ENCODE measurements around the gene KLHL29.
A peak's percentile ranks its signal among the peaks of the same experiment; 100 is the strongest.

The KLHL29 gene

GRCh38 chr2:23745068-23745725, 360.2 kb downstream of the KLHL29 start:
- peaks cover 4 to 42% (median 13%) of the 10 kb centered on the region in 11 experiments; a peak in 16 of 22 replicates for H3K36me3 ChIP-seq
- no peak overlapping the region for H3K27ac ChIP-seq
- peaks cover 0 to 12% (median 0%) of the 10 kb centered on the region in 11 experiments; a peak in 9 of 22 replicates for H3K9me3 ChIP-seq (replicated peaks in 1 of 11)
- H4K20me1 ChIP-seq = no peaks in the 10 kb centered on the region
- H3K4me3 ChIP-seq = no peak overlapping the region
- H3K9ac ChIP-seq = no peak overlapping the region
- H3K4me2 ChIP-seq = 0 out of 22 replicates have a peak overlapping the region, but pooled peaks of 1 of the 11 experiments have one; percentile 2
- no peaks in the 10 kb centered on the region for H3K27me3 ChIP-seq
- TF ChIP-seq Cebpa-rat (IDR thresholded peaks at IDR 0.05) = no peak
- 0 out of 20 replicates have a peak, but pooled peaks cover 0 to 7% (median 0%) of the 10 kb centered on the region in 10 experiments for H3K4me1 ChIP-seq

- H3K4me3 ChIP-seq = no peak overlapping the region
- H4K20me1 ChIP-seq = no peaks in the 10 kb centered on the region
- peaks cover 9 to 47% (median 18%) of the 10 kb centered on the region in 11 experiments; a peak in 19 of 22 replicates for H3K36me3 ChIP-seq
- H3K27ac ChIP-seq = no peak overlapping the region
- H3K4me1 ChIP-seq = 0 out of 20 replicates have a peak, but pooled peaks cover 0 to 7% (median 0%) of the 10 kb centered on the region in 10 experiments
- H3K27me3 ChIP-seq = no peaks in the 10 kb centered on the region
- peaks cover 0 to 12% (median 0%) of the 10 kb centered on the region in 11 experiments; a peak in 9 of 22 replicates for H3K9me3 ChIP-seq (replicated peaks in 1 of 11)
- 0 out of 22 replicates have a peak overlapping the region, but pooled peaks of 1 of the 11 experiments have one; percentile 2 for H3K4me2 ChIP-seq
- H3K9ac ChIP-seq = no peak overlapping the region
- TF ChIP-seq Cebpa-rat (IDR thresholded peaks at IDR 0.05) = no peak
Measured at GRCh38 chr2:23745726-23746105, 360.7 kb downstream of the KLHL29 start.

- H3K9ac ChIP-seq = no peak overlapping the region
- peaks cover 15 to 53% (median 24%) of the 10 kb centered on the region in 11 experiments; a peak in 20 of 22 replicates for H3K36me3 ChIP-seq
- no peaks in the 10 kb centered on the region for H4K20me1 ChIP-seq
- no peak overlapping the region for H3K4me3 ChIP-seq
- 0 out of 20 replicates have a peak, but pooled peaks cover 0 to 7% (median 0%) of the 10 kb centered on the region in 10 experiments for H3K4me1 ChIP-seq
- no peak overlapping the region for H3K27ac ChIP-seq
- H3K9me3 ChIP-seq (replicated peaks in 1 of 11) = peaks cover 0 to 12% (median 0%) of the 10 kb centered on the region in 11 experiments; a peak in 9 of 22 replicates
- H3K27me3 ChIP-seq = no peaks in the 10 kb centered on the region
- no peak overlapping the region for H3K4me2 ChIP-seq
- TF ChIP-seq Cebpa-rat (IDR thresholded peaks at IDR 0.05) = no peak
Measured at GRCh38 chr2:23746141-23746863, 361.3 kb downstream of the KLHL29 start.

- no peak overlapping the region for H3K4me3 ChIP-seq
- H3K4me2 ChIP-seq = no peak overlapping the region
- no peak for TF ChIP-seq Cebpa-rat (IDR thresholded peaks at IDR 0.05)
Measured at GRCh38 chr2:23751747-23752265, 366.8 kb downstream of the KLHL29 start.

GRCh38 chr2:23753291-23754010, 368.5 kb downstream of the KLHL29 start:
- Histone ChIP-seq H3K27me3 (no peaks in the 10 kb centered on the region), H3K27ac (no peak overlapping the region), H3K4me3 (no peak overlapping the region), H3K9ac (no peak overlapping the region), H4K20me1 (no peaks in the 10 kb centered on the region), H3K9me3 (replicated peaks in 1 of 11) (no peaks in the 10 kb centered on the region), H3K4me2 (no peak overlapping the region), H3K4me1 (peaks cover 0 to 12% (median 0%) of the 10 kb centered on the region in 10 experiments; a peak in 7 of 20 replicates), H3K36me3 (peaks cover 61 to 97% (median 73%) of the 10 kb centered on the region in 11 experiments)
- TF ChIP-seq Cebpa-rat (IDR thresholded peaks at IDR 0.05) = no peak

More at GRCh38 chr2:23751747-23752265, 366.8 kb downstream of the KLHL29 start:
- Histone ChIP-seq H3K4me1 (no peaks in the 10 kb centered on the region), H3K27me3 (no peaks in the 10 kb centered on the region), H3K36me3 (peaks cover 45 to 87% (median 59%) of the 10 kb centered on the region in 11 experiments), H3K9ac (no peak overlapping the region), H4K20me1 (no peaks in the 10 kb centered on the region), H3K27ac (no peak overlapping the region), H3K9me3 (replicated peaks in 1 of 11) (no peaks in the 10 kb centered on the region)

- H3K9me3 ChIP-seq (replicated peaks in 1 of 11) = no peaks in the 10 kb centered on the region
- no peak overlapping the region for H3K4me2 ChIP-seq
- H3K27ac ChIP-seq = no peak overlapping the region
- no peak for TF ChIP-seq Cebpa-rat (IDR thresholded peaks at IDR 0.05)
- no peak overlapping the region for H3K4me3 ChIP-seq
- H3K27me3 ChIP-seq = no peaks in the 10 kb centered on the region
- peaks cover 68 to 92% (median 80%) of the 10 kb centered on the region in 11 experiments for H3K36me3 ChIP-seq
- no peak overlapping the region for H3K9ac ChIP-seq
- no peaks in the 10 kb centered on the region for H4K20me1 ChIP-seq
- H3K4me1 ChIP-seq = peaks cover 0 to 15% (median 0%) of the 10 kb centered on the region in 10 experiments; a peak in 7 of 20 replicates
Measured at GRCh38 chr2:23754970-23755369, 370.0 kb downstream of the KLHL29 start.

- Histone ChIP-seq H4K20me1 (no peaks in the 10 kb centered on the region), H3K4me1 (peaks cover 0 to 23% (median 1%) of the 10 kb centered on the region in 10 experiments; a peak in 8 of 20 replicates), H3K27ac (no peak overlapping the region), H3K4me3 (no peak overlapping the region), H3K4me2 (no peak overlapping the region), H3K9me3 (replicated peaks in 1 of 11) (no peaks in the 10 kb centered on the region), H3K36me3 (peaks cover 55 to 89% (median 73%) of the 10 kb centered on the region in 11 experiments), H3K9ac (no peak overlapping the region), H3K27me3 (no peaks in the 10 kb centered on the region)
- TF ChIP-seq Cebpa-rat (IDR thresholded peaks at IDR 0.05) = no peak
Measured at GRCh38 chr2:23756593-23757292, 371.8 kb downstream of the KLHL29 start.

Measured in BLaER1 treated with 17β-estradiol and CSF1 and Interleukin-3, amounts not matched to agents 10 nM and 100 nM (cell line).